HG02571 (cell line): Measurements from ENCODE around the gene ARSG.
A peak's percentile ranks its signal among the peaks of the same experiment; 100 is the strongest.
"Not testable (repeated sequence)": the region's sequence is repeated elsewhere in the genome, so short reads cannot be mapped to it uniquely, and the experiment has no call there.

Source experiments
- ATAC-seq: cut with Tn5 transposase; IDR thresholded peaks from one replicate; pipeline ENCODE4 v1.9.1; 2021; ENCODE audit warnings: mild to moderate bottlenecking, moderate library complexity; ENCODE audit not compliant: unreplicated experiment

The ARSG gene

DNA sequence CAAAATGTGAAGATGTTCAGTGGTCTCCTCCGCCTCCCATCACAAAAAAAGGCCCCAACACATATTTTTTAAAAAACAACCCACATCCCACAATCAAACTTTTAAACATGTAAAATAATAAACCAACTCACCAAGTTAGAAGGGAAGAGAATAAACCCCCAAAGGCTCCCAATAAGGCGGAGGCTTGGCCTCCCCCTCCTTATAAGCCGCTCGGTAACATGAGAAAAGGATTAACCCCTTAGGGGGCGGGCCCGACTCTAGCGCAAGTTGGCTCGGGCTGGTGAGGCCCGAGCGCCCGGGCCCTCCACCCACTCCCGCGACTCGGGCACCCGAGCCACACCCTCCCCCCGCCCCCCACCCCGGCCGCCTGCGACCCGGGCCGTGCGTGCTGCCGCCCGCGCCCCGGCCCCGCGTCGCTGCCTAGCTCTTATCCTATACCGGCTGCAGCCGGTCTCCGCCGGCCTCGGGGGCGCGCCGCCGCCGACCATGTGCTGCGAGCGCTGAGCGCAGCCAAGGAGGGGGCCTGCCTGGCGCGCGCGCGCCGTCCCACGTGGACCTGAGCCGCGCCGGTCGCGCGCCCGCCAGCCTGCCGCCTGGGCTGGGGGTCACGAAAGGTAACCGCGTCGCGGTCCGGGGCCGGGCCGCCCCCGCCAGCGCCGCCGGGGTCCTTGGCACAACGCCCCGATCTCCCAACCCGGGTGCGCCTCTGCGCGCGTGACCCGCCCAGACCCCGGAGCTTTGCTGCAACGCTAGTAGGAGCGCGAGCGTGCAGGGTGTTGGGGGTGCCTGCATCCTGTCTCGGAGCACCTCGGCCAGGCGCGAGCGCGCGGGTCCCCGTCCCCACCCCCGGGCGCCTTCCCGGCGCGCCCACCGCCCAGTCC lies at the start of gene ARSG, which contains the start of gene SLC16A6:
Gene ARSG (plus strand): TSS at position 541 of the 881 bp plus-strand sequence. CDS start 15,999 bp downstream, outside the sequence.
Gene SLC16A6 (minus strand): TSS at position 173 of the 881 bp plus-strand sequence. CDS start 12,807 bp downstream, outside the sequence.
- ATAC-seq, result peak; percentile 42

DNA sequence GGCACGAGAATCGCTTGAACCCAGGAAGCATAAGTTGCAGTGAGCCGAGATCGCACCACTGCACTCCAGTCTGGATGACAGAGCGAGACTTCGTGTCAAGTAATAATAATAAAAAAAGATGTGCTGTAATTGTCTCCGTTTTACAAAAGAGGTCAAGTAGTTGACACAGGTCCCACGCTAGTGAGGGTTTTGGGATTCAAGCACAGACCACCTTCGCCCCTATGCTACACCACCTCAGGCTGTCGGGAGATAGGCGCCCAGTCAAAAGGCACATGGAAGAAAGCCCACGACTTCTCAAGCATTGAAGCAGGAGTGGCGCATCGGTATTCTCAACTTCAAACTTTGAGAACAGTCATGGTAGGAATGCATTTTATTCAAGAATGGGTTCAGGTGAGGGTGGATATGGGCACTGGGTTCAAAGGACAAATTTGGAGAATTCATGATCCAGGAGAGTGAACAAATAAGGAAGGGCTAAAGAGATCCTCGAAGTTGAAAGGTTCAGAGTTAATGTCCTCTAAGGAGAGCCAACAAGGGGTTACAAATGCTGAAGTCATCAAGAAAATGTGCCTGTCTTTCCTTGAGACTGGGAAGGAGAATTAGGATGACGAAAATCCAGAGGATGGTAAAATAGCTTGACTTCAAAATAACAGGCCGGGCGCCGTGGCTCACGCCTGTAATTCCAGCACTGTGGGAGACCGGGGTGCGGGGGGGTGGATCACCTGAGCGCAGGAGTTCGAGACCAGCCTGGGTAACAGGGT lies 44.8 kb upstream of the ARSG start:
- ATAC-seq, result no peak

DNA sequence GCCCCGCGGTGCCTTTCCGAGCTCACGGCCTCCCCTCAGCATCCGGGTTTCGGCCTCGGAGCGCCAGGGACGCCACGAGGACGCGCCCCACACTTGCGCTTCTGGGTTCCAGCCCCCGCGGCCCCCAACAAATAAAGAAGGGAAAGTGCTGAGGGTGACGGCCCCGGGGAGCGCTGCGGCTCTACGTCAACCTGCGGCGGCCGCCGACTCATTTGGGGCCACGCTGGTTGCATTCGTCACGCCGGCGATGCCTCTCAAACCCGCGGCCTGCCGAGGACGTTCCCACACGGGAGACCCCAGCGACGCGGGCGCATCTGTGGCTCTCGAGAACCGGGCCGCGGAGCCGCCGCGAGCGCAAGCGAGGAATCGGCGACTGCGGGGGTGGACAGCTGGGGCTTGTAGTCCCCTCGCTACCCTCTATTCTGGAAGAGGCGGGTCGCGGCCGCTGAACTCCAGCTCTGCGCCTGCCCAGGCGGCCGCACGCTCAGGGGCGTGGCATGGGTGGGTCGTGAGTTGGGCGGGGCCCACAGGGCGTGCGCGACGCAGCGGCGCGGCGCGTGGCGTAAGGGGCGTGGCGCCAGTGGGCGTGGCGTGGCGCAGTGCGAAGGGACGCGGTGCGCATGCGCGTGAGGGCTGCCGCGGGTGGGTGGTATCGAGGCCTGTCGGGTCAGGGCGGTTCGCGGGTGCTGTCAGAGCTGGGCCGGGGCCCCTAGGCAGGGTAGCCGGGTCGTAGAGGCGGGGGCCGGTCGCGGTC lies 43.7 kb upstream of the ARSG start, which contains the start of gene AMZ2:
Gene AMZ2 (plus strand): TSS at position 599 of the 754 bp plus-strand sequence. CDS start 2,145 bp downstream, outside the sequence.
- peak; percentile 87 for ATAC-seq

DNA sequence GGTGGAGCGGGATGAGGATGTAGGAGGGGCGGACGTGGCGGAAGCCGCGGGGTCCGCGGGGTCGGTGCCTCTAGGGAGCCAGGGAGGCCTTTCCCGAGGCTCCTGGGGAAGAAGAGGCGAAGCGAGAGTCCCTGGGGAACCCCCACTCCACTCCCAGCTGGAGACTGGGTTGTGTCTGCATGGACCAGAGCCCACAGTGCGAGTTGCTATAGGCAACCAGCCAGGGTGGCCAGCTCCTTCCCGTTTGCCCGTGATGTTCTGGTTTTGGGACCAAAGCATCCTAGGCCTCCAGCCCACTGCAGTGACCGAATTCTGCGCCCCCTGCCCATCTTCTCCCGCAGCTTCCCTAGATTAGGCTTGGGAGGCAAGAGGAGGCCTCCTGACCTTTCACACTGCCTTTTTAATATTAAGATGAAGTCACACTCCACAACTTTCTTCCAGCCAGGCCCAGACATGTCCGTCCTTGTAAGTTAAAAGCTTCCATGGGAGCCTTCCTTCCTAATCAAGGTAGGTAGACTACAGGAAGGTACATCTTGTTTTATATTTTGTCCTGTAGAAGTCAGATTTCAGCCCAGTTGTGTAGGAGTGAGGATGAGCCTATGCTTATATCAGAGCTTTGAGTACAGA lies 43.0 kb upstream of the ARSG start:
- ATAC-seq, result peak; percentile 32

DNA sequence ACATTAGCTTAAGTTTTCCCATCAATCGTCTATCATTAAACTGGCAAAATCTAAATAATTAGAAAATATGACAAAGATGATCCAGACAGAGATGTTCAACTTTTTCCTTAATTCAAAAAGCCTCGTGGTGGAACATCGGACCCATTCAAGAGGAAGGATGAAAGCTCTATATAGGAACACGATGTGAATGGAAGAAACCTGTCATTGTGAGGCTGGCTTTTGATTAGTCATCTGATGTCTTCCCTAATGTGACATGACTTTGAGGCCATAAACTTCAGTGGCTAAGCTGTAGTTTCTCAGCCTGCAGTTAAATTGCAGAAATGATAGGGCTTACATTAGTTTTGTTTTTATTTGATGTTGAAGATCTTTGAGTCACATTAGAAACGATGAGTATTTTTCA lies 42.4 kb upstream of the ARSG start:
- ATAC-seq, result no peak

DNA sequence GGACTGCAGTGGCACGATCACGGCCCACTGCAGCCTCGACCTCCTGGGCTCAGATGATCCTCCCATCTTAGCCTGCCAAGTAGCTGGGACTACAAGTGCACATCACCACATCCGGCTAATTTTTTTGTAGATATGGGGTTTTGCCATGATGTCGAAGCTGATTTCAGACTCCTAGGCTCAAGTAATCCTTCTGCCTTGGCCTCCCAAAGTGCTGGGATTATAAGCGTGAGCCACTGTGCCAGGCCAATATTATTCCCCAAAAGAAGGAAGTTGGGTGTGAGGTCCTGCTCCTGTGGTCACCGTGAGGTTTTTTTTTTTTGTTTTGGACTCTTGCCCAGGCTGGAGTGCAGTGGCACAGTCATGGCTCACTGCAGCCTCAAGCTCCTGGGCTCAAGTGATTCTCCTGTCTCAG lies 41.9 kb upstream of the ARSG start:
- ATAC-seq, result no peak

DNA sequence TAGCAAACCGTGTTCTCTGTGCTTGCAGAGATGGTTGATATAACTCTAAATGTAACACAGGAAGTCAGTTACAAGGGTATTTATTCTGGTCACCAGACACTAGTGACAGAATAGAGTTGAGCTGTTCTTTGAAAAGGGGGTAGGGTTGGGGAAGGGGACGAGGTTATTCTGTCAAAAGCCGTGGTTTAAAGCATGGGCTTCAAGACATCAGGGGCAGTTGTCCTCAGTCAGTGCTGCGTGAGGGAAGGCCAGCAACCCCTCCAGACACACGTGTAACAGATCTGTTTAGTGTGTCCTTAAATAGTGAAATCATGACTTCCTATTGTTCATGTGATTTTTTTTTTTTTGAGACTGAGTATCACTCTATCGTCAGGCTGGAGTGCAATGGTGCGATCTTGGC lies 37.9 kb upstream of the ARSG start:
- ATAC-seq, result not testable (repeated sequence)

DNA sequence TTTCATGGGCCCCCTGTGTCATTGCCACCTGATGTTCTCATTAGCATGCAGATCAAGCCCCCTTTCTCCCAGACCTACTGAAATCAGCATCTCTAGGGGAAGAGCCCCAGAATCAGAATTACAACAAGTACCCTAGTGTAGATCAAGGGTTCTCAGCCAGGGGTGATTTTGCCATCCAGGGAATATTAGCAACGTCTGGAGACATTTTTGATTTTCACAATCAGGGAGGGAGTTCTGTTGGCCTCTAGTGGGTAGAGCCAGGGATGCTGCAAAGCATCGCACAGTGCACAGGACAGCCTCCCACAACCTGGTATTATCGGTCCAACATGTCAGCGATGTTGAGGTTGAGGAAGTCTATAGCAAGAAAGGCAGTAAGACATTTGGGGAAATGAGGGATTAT lies 36.1 kb upstream of the ARSG start:
- ATAC-seq, result no peak

DNA sequence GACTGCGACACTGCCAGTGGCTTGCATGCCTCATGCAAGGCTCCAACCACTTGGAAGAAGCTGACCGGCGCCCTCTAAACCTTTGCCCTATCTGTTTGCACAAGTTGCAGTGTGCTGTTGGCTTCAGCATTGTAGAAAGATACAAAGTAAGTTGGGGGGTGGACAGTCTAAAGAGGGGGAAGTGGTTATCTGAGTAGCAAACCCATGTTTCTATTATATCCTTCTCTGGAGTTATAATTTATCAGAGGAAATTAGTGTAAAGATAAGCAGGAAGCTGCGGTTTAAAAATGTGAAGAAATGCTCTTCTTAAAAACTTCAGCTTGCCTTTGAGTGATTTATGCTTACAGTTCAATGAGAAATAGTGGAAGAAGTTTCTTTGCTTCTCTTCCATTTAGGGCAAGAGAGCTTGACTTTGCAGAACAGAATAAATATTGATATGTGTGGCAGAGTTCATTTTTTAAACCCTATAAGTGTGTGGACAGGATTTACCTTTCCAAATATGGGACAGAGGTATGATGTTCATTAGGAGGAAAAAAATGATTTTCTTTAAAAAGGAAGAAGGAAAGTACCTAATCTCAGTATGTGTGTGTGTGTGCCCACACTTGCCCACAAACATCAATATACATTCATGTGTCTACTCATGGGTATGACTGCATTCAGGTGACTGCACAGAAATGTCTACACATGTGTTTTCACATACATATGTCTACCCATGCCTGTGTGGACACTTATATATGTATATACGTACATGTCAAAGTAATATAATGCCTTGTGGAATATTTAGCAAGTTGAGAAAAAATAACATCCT lies 35.4 kb upstream of the ARSG start:
- ATAC-seq, result no peak

DNA sequence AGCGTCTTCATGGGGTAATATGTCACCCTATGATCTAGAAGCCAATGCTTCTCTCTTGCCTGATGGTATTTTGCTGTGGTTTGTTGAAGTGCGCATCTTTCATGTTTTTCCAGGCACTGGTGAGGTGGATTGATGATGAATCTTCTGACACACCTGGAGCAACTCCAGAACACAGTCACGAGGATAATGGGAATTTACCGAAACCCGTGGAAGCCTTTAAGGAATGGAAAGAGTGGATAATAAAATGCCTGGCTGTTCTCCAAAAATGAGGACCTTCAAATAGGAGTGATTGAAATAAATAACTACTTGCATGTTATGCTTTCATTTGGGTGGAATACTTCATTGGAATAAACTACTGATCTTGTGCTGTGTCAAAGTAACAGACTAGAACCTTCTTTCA lies 34.6 kb upstream of the ARSG start:
- not testable (repeated sequence) for ATAC-seq

DNA sequence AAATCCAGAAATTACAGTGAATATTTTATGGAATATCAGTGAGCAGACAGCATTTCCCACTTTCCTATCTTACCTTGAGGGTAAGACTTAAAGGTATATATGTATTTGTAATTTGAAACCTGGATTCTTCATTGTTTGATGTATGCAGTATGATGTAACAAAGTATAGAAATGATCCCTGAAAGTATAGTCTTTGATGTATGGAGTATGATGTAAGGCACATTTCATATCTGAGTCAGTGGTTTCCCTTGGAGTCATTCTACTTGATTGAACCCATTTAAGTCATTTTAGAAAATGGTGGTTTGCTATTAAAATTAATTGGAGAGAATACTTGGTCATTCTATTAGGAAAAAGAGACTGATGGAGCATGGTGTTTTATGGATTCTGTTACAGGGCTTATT lies 33.4 kb upstream of the ARSG start:
- ATAC-seq, result no peak

DNA sequence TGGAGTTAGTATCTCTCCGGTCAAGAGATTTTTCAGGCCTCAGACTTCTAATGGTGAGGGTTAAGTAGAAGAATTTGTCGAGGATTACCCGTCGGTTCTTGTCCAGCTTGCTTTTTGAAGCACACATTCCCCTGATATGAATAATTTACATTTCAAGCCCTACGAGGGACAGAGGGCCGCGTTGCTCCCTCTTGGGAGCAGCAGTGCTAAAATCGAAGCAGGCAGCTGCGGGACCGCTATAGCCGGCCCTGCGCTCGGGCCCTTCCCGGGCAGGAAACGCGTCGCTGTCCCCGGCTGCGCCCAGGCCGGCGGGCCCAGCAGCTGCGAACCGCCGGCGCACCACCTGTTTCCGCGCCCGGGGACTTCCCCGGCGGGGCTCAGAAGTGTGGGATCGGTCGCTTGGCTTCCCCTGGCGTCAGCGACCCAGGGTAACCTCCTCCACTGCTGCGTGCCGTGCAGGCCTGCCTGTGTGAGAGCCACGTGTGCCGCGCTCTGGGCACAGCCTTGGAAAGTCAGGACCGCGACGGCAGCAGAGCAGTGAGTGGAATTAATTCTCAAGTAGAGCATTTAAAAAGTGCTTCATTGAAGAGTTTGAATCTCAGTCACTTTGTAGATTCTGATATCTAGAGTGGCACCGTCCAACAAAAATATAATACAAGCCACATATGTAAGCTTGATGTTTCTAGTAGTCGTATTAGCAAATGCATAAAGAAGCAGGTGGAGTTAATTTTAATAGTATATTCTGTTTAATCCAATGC lies 32.2 kb upstream of the ARSG start:
- ATAC-seq, result peak; percentile 82

DNA sequence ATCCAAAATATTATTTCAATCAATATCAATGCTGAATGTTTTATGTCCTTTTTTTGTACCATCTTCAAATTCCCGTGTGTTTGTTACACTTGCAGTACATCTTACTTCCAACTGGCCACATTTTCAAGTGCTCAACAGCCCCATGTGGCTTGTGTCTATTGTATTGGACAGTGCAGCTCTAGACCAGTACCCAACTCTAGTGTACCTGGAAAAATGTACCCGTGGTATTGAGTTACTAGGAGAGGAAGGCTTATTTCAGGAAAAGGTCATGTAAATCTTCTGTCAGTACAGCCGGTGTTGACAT lies 31.7 kb upstream of the ARSG start:
- not testable (repeated sequence) for ATAC-seq

DNA sequence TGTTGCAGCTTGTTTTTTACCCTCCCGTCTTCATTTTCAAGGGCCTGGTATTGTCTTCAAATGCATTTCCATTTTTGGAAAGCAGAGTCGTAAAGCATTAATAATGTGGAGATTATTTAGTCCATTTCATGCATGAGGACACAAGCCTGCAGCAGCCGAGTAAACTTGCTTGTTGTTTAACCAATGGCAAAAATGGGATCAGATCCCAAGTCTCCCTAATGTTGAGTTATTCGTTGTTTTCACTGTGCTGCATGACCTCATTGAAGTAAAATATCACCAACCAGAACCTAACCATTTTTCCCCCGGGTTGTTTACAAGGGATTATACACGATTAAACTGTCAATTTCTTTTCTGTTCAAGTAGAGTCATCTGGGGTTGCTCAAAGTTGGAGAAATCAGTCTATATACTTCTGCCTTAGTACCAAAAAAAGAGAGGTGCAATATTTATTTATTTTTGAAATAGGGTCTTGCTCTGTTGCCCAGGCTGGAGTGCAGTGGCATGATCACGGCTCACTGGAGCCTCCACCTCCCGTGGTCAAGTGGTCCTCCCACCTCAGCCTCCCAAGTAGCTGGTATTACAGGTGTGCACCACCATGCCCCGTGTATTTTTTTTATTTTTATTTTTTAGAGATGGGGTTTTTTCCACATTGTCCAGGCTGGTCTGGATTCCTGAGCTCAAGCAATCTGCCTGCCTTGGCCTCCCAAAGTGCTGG lies 31.1 kb upstream of the ARSG start:
- no peak for ATAC-seq

DNA sequence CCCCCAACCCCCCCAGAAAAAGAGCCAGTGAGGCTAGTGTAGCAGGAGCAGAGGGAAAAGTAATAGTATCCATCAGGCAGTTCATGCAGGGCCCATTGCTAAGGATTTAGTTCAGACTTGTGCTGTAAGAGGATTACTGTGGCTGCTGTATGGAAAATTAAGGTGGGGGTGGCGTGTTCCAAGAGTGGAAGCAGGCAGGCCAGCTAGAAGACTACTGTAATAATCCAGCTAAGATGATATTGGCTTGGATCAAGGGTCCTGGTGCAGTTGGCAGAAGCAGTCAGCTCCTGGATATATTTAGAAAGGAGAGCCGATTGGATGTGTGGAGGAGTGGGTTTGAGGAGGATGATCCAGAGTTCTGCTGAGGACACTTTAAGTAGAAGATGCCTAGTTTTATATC lies 28.8 kb upstream of the ARSG start:
- not testable (repeated sequence) for ATAC-seq

DNA sequence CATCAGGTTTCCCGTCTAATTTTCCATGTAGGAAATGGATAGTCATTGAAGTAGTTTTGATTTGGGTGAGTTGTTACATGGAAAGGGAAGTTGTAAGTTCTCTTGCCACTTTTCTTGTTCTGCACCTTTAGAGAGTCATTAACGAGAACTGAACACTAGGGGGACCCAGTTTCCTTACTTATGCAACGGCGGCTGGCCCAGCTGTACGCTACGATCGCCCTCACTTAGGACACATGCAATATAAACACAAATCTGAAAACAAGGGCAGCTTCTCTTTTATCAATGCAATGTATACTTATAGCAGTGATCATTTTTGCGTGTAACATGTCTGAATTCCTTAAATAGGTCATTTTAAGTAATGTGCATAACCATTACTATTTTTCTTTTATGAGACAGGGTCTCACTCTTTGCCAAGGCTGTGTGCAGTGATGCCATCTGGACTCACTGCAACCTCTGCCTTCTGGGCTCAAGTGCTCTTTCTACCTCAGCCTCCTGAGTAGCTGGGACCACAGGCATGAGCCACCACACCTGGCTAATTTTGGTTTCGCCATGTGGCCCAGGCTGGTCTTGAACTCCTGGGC lies 28.1 kb upstream of the ARSG start:
- ATAC-seq, result not testable (repeated sequence)

DNA sequence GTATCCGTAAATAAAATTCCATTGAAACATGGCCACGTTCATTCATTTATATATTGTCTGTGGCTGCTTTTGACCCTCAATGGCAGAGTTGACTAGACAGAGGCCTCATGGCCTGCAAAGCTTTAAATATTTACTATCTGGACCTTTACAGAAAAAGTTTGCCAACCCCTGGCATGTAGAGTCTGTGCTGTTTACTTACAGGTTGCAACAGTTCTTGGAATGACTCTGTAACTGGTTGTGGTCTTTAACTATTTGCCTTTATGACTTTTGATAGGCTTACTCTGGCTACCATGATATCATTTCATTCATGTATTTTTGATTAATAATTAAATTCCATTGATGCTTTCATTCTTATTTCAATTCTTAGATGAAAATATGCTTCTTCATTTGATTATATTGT lies 25.5 kb upstream of the ARSG start:
- not testable (repeated sequence) for ATAC-seq

DNA sequence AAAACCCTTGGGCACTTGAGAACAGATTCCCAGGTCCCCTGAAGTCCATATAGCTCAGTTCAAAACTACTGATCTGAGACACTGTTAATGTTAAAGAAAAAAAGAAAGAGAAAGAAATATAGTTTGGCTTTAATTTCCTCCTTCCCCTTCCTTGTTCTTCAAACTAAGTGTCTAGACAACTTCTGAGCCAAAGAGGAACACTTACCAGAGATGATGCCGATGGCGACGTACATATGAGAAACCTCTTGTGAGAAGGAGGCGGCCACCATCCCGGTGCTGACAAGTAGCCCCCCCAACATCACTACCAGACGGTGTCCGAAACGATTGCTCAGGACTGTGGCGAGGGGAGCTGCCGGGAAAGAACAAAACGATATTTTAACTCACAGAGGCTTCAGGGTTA lies 17.6 kb upstream of the ARSG start:
- ATAC-seq, result no peak
